Measurements from ENCODE around the gene CTNNA3.

Gene CTNNA3

GRCh38 chr10:66440568-66440967 lies 1255.4 kb downstream of the CTNNA3 start:
- Histone ChIP-seq H3K4me1 (ENCODE audit: control extremely low read depth in 1 of 4, control insufficient read depth in 4 of 4, insufficient read depth in 4 of 4, low read length in 3 of 4) (no peaks in the 10 kb centered on the region), H3K27ac (ENCODE audit: insufficient read depth in 1 of 2, low read depth in 1 of 2, low read length in 2 of 2, poor library complexity in 1 of 2, severe bottlenecking in 2 of 2) (no peak overlapping the region), H3K27me3 (replicated peaks in 2 of 5; ENCODE audit: control insufficient read depth in 4 of 5, insufficient read depth in 5 of 5, low read length in 4 of 5) (no peaks in the 10 kb centered on the region), H3K9me3 (ENCODE audit: control extremely low read depth in 1 of 5, control insufficient read depth in 4 of 5, insufficient read depth in 2 of 5, low read depth in 1 of 5, low read length in 4 of 5) (peaks cover 0 to 3% (median 0%) of the 10 kb centered on the region in 5 experiments), H3K4me3 (ENCODE audit: control insufficient read depth in 1 of 7, extremely low read depth in 1 of 7, insufficient read depth in 4 of 7, low read depth in 2 of 7, low read length in 6 of 7) (no peak overlapping the region), H3K36me3 (ENCODE audit: control insufficient read depth in 4 of 4, insufficient read depth in 4 of 4, low read length in 3 of 4) (no peaks in the 10 kb centered on the region)
- ChIA-PET POLR2A (no interaction called here), CTCF (no interaction called here)
- WGBS (ENCODE audit: insufficient coverage), result no CpG with 5 or more reads among the region's 1 CpG
- DNase-seq, result no peak

- no peaks in the 10 kb centered on the region for H3K27me3 ChIP-seq (replicated peaks in 2 of 5; ENCODE audit: control insufficient read depth in 4 of 5, insufficient read depth in 5 of 5, low read length in 4 of 5)
- peaks cover 0 to 2% (median 0%) of the 10 kb centered on the region in 5 experiments for H3K9me3 ChIP-seq (ENCODE audit: control extremely low read depth in 1 of 5, control insufficient read depth in 4 of 5, insufficient read depth in 2 of 5, low read depth in 1 of 5, low read length in 4 of 5)
- H3K4me3 ChIP-seq (ENCODE audit: control insufficient read depth in 1 of 7, extremely low read depth in 1 of 7, insufficient read depth in 4 of 7, low read depth in 2 of 7, low read length in 6 of 7), result no peak overlapping the region
- H3K27ac ChIP-seq (ENCODE audit: insufficient read depth in 1 of 2, low read depth in 1 of 2, low read length in 2 of 2, poor library complexity in 1 of 2, severe bottlenecking in 2 of 2), result no peak overlapping the region
- H3K36me3 ChIP-seq (ENCODE audit: control insufficient read depth in 4 of 4, insufficient read depth in 4 of 4, low read length in 3 of 4), result no peaks in the 10 kb centered on the region
- ChIA-PET POLR2A (no interaction called here), CTCF (no interaction called here)
- 76% methylated on average over 2 of the region's 2 CpGs for WGBS (ENCODE audit: insufficient coverage)
- DNase-seq, result no peak
- H3K4me1 ChIP-seq (ENCODE audit: control extremely low read depth in 1 of 4, control insufficient read depth in 4 of 4, insufficient read depth in 4 of 4, low read length in 3 of 4), result no peaks in the 10 kb centered on the region
Observed at GRCh38 chr10:66414943-66415342, 1281.1 kb downstream of the CTNNA3 start.

GRCh38 chr10:66405566-66405965 lies 1290.4 kb downstream of the CTNNA3 start:
- ChIA-PET POLR2A (no interaction called here), CTCF (no interaction called here)
- no peak overlapping the region for H3K4me3 ChIP-seq (ENCODE audit: control insufficient read depth in 1 of 7, extremely low read depth in 1 of 7, insufficient read depth in 4 of 7, low read depth in 2 of 7, low read length in 6 of 7)

GRCh38 chr10:66398669-66399068 lies 1297.3 kb downstream of the CTNNA3 start:
- Histone ChIP-seq H3K4me1 (ENCODE audit: control extremely low read depth in 1 of 4, control insufficient read depth in 4 of 4, insufficient read depth in 4 of 4, low read length in 3 of 4) (no peaks in the 10 kb centered on the region), H3K9me3 (ENCODE audit: control extremely low read depth in 1 of 5, control insufficient read depth in 4 of 5, insufficient read depth in 2 of 5, low read depth in 1 of 5, low read length in 4 of 5) (no peaks in the 10 kb centered on the region), H3K36me3 (ENCODE audit: control insufficient read depth in 4 of 4, insufficient read depth in 4 of 4, low read length in 3 of 4) (no peaks in the 10 kb centered on the region), H3K27ac (ENCODE audit: insufficient read depth in 1 of 2, low read depth in 1 of 2, low read length in 2 of 2, poor library complexity in 1 of 2, severe bottlenecking in 2 of 2) (no peak overlapping the region), H3K27me3 (replicated peaks in 2 of 5; ENCODE audit: control insufficient read depth in 4 of 5, insufficient read depth in 5 of 5, low read length in 4 of 5) (no peaks in the 10 kb centered on the region), H3K4me3 (ENCODE audit: control insufficient read depth in 1 of 7, extremely low read depth in 1 of 7, insufficient read depth in 4 of 7, low read depth in 2 of 7, low read length in 6 of 7) (no peak overlapping the region)
- POLR2A ChIA-PET, result no interaction called here
- CTCF ChIA-PET, result no interaction called here
- no peak for DNase-seq

More at GRCh38 chr10:66405566-66405965, 1290.4 kb downstream of the CTNNA3 start:
- Histone ChIP-seq H3K27me3 (replicated peaks in 2 of 5; ENCODE audit: control insufficient read depth in 4 of 5, insufficient read depth in 5 of 5, low read length in 4 of 5) (no peaks in the 10 kb centered on the region), H3K36me3 (ENCODE audit: control insufficient read depth in 4 of 4, insufficient read depth in 4 of 4, low read length in 3 of 4) (no peaks in the 10 kb centered on the region), H3K27ac (ENCODE audit: insufficient read depth in 1 of 2, low read depth in 1 of 2, low read length in 2 of 2, poor library complexity in 1 of 2, severe bottlenecking in 2 of 2) (no peak overlapping the region), H3K9me3 (ENCODE audit: control extremely low read depth in 1 of 5, control insufficient read depth in 4 of 5, insufficient read depth in 2 of 5, low read depth in 1 of 5, low read length in 4 of 5) (no peaks in the 10 kb centered on the region), H3K4me1 (ENCODE audit: control extremely low read depth in 1 of 4, control insufficient read depth in 4 of 4, insufficient read depth in 4 of 4, low read length in 3 of 4) (no peaks in the 10 kb centered on the region)
- no peak for DNase-seq

- no peaks in the 10 kb centered on the region for H3K4me1 ChIP-seq (ENCODE audit: control extremely low read depth in 1 of 4, control insufficient read depth in 4 of 4, insufficient read depth in 4 of 4, low read length in 3 of 4)
- H3K9me3 ChIP-seq (ENCODE audit: control extremely low read depth in 1 of 5, control insufficient read depth in 4 of 5, insufficient read depth in 2 of 5, low read depth in 1 of 5, low read length in 4 of 5), result no peaks in the 10 kb centered on the region
- CTCF ChIA-PET, result no interaction called here
- WGBS (ENCODE audit: insufficient coverage), result 93% methylated on average over 2 of the region's 2 CpGs
- no peak overlapping the region for H3K27ac ChIP-seq (ENCODE audit: insufficient read depth in 1 of 2, low read depth in 1 of 2, low read length in 2 of 2, poor library complexity in 1 of 2, severe bottlenecking in 2 of 2)
- H3K27me3 ChIP-seq (replicated peaks in 2 of 5; ENCODE audit: control insufficient read depth in 4 of 5, insufficient read depth in 5 of 5, low read length in 4 of 5), result no peaks in the 10 kb centered on the region
- DNase-seq, result no peak
- no peaks in the 10 kb centered on the region for H3K36me3 ChIP-seq (ENCODE audit: control insufficient read depth in 4 of 4, insufficient read depth in 4 of 4, low read length in 3 of 4)
- no peak overlapping the region for H3K4me3 ChIP-seq (ENCODE audit: control insufficient read depth in 1 of 7, extremely low read depth in 1 of 7, insufficient read depth in 4 of 7, low read depth in 2 of 7, low read length in 6 of 7)
- POLR2A ChIA-PET, result no interaction called here
Observed at GRCh38 chr10:66394342-66395063, 1301.5 kb downstream of the CTNNA3 start.

- no peaks in the 10 kb centered on the region for H3K4me1 ChIP-seq (ENCODE audit: control extremely low read depth in 1 of 4, control insufficient read depth in 4 of 4, insufficient read depth in 4 of 4, low read length in 3 of 4)
- WGBS (ENCODE audit: insufficient coverage), result no CpG with 5 or more reads among the region's 5 CpGs
- ChIA-PET CTCF (no interaction called here), POLR2A (no interaction called here)
- H3K27ac ChIP-seq (ENCODE audit: insufficient read depth in 1 of 2, low read depth in 1 of 2, low read length in 2 of 2, poor library complexity in 1 of 2, severe bottlenecking in 2 of 2), result no peak overlapping the region
- no peaks in the 10 kb centered on the region for H3K9me3 ChIP-seq (ENCODE audit: control extremely low read depth in 1 of 5, control insufficient read depth in 4 of 5, insufficient read depth in 2 of 5, low read depth in 1 of 5, low read length in 4 of 5)
- no peak for DNase-seq
- no peaks in the 10 kb centered on the region for H3K27me3 ChIP-seq (replicated peaks in 2 of 5; ENCODE audit: control insufficient read depth in 4 of 5, insufficient read depth in 5 of 5, low read length in 4 of 5)
- H3K36me3 ChIP-seq (ENCODE audit: control insufficient read depth in 4 of 4, insufficient read depth in 4 of 4, low read length in 3 of 4), result no peaks in the 10 kb centered on the region
- no peak overlapping the region for H3K4me3 ChIP-seq (ENCODE audit: control insufficient read depth in 1 of 7, extremely low read depth in 1 of 7, insufficient read depth in 4 of 7, low read depth in 2 of 7, low read length in 6 of 7)
Observed at GRCh38 chr10:66390926-66391325, 1305.1 kb downstream of the CTNNA3 start.

- Histone ChIP-seq H3K9me3 (ENCODE audit: control extremely low read depth in 1 of 5, control insufficient read depth in 4 of 5, insufficient read depth in 2 of 5, low read depth in 1 of 5, low read length in 4 of 5) (no peaks in the 10 kb centered on the region), H3K4me1 (ENCODE audit: control extremely low read depth in 1 of 4, control insufficient read depth in 4 of 4, insufficient read depth in 4 of 4, low read length in 3 of 4) (no peaks in the 10 kb centered on the region), H3K36me3 (ENCODE audit: control insufficient read depth in 4 of 4, insufficient read depth in 4 of 4, low read length in 3 of 4) (no peaks in the 10 kb centered on the region), H3K4me3 (ENCODE audit: control insufficient read depth in 1 of 7, extremely low read depth in 1 of 7, insufficient read depth in 4 of 7, low read depth in 2 of 7, low read length in 6 of 7) (no peak overlapping the region), H3K27ac (ENCODE audit: insufficient read depth in 1 of 2, low read depth in 1 of 2, low read length in 2 of 2, poor library complexity in 1 of 2, severe bottlenecking in 2 of 2) (no peak overlapping the region), H3K27me3 (replicated peaks in 2 of 5; ENCODE audit: control insufficient read depth in 4 of 5, insufficient read depth in 5 of 5, low read length in 4 of 5) (no peaks in the 10 kb centered on the region)
- no peak for DNase-seq
- POLR2A ChIA-PET, result no interaction called here
- CTCF ChIA-PET, result no interaction called here
Observed at GRCh38 chr10:66381045-66381444, 1315.0 kb downstream of the CTNNA3 start.
